Activated CD8-positive, alpha-beta T cell treated with anti-CD3 and anti-CD28 coated beads for 36 hours (primary cell): ENCODE results near the gene ANKS1B. TPM values are rescaled to one million over a fixed set of nuclear protein-coding genes. Genes with fewer than 3 reads are reported as not detected.

Experiments used
- ATAC-seq: fragments of 200-7000 bp; cut with Tn5 transposase; one replicate; pipeline ENCODE4 v1.10.0; 2021; ENCODE audit warnings: mild to moderate bottlenecking, moderate library complexity
- CTCF ChIA-PET: fragments of 350-600 bp; sonication (Branson Sonifier 250); formaldehyde crosslinking; loops from one replicate; lab custom pipeline; 2021; ENCODE audit warnings: antibody characterized with exemption; lab: Charles Lee
- POLR2A ChIA-PET: fragments of 350-600 bp; sonication (Branson Sonifier 250); formaldehyde crosslinking; loops from one replicate; lab custom pipeline; 2021; ENCODE audit warnings: antibody characterized with exemption; lab: Charles Lee
- DNase-seq: peaks from one replicate; pipeline ENCODE4 v3.0.0-alpha.2; 2020
- H3K27ac Mint-ChIP-seq: one replicate; pipeline ENCODE4 v1.8.0; 2021; ENCODE audit warnings: mild to moderate bottlenecking, mixed read lengths
- H3K27me3 Mint-ChIP-seq: one replicate; pipeline ENCODE4 v1.8.0; 2021; ENCODE audit warnings: mixed read lengths
- H3K36me3 Mint-ChIP-seq: one replicate; pipeline ENCODE4 v1.8.0; 2021; ENCODE audit warnings: low read depth, mixed read lengths
- H3K4me1 Mint-ChIP-seq: one replicate; pipeline ENCODE4 v1.8.0; 2021; ENCODE audit warnings: low read depth, mixed read lengths
- H3K4me3 Mint-ChIP-seq: one replicate; pipeline ENCODE4 v1.8.0; 2021; ENCODE audit warnings: mild to moderate bottlenecking, moderate library complexity, mixed read lengths
- H3K9me3 Mint-ChIP-seq: one replicate; pipeline ENCODE4 v1.8.0; 2021; ENCODE audit warnings: mixed read lengths
- intact Hi-C: fragments of 100-400 bp; cut with micrococcal nuclease; formaldehyde crosslinking; loops from one replicate; pipeline ENCODE4 v1.10.0; 2022
- total RNA-seq, 2 experiments: library from RNA; stranded (reverse); gene quantifications; one replicate each; pipeline ENCODE4 v1.2.3, GENCODE V29; 2021
- TF ChIP-seq, protein P1 (sequence below): fragments of 200-600 bp; IDR thresholded peaks from one replicate; pipeline ENCODE4 v1.8.0; 2022; ENCODE audit warnings: antibody characterized with exemption, mild to moderate bottlenecking

ANKS1B gene
- total RNA-seq, 2 experiments from 2014 or later = 0.54 TPM; not detected in 1

DNA sequence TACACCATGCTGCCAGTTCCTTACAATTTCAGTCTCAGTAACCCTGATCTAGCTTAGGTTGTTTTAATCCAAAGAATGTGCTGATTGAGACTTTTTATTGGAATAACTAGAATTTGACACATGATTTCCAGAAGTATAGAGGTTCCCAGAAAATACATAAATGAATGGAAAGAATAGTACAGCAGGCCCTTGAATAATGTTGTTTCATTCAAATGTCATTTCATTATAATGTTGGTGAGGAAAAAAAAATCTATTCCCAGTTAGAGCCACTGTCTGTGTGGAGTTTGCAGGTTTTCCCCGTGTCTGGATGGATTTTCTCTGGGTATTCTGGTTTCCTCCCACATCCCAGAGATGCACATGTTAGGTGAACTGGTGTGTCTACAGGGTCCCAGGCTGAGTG lies 610.7 kb downstream of the ANKS1B start:
- DNase-seq (no peak), ATAC-seq (no peak)
- H3K4me1 Mint-ChIP-seq = no peaks in the 10 kb centered on the region
- no peak overlapping the region for H3K27ac Mint-ChIP-seq
- no peaks in the 10 kb centered on the region for H3K27me3 Mint-ChIP-seq
- ChIA-PET CTCF (no interaction called here), POLR2A (no interaction called here)
- no peaks in the 10 kb centered on the region for H3K9me3 Mint-ChIP-seq
- no peaks in the 10 kb centered on the region for H3K36me3 Mint-ChIP-seq
- intact Hi-C loops = no loop called here
- TF ChIP-seq, protein P1, sequence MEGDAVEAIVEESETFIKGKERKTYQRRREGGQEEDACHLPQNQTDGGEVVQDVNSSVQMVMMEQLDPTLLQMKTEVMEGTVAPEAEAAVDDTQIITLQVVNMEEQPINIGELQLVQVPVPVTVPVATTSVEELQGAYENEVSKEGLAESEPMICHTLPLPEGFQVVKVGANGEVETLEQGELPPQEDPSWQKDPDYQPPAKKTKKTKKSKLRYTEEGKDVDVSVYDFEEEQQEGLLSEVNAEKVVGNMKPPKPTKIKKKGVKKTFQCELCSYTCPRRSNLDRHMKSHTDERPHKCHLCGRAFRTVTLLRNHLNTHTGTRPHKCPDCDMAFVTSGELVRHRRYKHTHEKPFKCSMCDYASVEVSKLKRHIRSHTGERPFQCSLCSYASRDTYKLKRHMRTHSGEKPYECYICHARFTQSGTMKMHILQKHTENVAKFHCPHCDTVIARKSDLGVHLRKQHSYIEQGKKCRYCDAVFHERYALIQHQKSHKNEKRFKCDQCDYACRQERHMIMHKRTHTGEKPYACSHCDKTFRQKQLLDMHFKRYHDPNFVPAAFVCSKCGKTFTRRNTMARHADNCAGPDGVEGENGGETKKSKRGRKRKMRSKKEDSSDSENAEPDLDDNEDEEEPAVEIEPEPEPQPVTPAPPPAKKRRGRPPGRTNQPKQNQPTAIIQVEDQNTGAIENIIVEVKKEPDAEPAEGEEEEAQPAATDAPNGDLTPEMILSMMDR = no peak
- H3K4me3 Mint-ChIP-seq = no peak overlapping the region

DNA sequence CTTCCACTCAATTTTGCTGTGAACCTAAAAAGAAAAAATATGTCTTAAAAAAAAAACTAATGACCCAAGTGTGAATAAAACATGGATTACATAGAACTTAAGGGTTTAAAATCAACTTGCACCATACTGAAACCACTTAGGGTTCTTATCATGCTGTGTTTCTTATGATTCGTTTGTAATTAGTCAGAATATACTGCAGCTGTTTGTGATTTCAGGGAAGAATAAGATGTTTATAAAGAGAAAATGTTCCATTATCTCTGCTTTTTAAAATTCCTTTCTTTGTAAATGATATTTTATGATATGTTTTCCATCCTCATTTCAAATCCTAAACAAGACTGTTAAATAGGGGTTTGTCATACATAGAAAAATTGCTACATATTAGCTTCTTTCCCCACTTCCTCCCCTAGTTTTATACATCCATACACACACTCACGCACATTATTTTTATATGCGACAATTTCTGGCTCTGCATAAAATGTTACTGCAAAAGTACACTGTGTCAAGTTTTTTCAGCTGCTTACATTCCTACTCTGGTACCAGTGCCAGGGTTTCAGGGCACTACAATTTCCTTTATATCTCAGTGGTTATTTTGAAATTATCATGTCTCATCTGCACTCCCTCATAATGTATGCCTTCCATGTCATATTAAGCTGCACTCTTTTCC lies 612.3 kb downstream of the ANKS1B start:
- Mint-ChIP-seq H3K27me3 (no peaks in the 10 kb centered on the region), H3K36me3 (no peaks in the 10 kb centered on the region), H3K4me3 (no peak overlapping the region), H3K9me3 (no peaks in the 10 kb centered on the region), H3K4me1 (no peaks in the 10 kb centered on the region), H3K27ac (no peak overlapping the region)
- DNase-seq = no peak
- no peak for ATAC-seq
- TF ChIP-seq, protein P1 = no peak
- intact Hi-C loops = no loop called here
- POLR2A ChIA-PET = no interaction called here
- CTCF ChIA-PET = no interaction called here

DNA sequence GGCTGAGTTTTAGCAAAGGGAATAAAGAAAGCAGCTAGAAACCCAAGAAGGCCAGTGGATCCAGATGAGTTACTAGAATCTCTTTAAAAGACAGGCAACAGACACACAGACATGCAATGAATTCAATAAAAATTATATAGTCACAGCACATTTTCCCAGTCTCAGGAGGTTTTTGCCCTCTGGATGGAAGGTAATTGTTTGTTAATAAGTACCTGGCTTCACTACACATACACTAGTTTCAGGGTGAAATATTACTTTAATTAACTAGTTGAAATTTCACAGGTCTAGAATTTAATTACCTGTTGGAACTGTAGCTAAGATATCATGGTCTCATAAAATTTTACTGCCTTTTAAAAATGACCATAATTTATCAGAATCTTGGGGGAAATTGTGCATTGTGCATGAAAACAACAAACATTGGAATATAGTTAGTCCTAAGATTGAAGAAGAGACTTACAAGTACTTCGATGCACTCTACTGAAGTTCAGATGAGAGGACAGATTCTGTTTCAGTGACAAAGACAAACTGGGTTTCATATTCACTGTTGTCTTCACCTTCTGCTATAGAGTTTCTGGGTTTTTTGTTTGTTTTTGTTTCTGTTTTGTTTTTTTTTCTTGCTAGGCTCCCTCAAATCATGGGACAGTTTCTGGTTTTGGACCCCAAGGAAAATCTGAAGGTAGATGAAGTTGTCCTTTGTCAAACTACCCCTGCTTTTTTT lies 614.2 kb downstream of the ANKS1B start:
- CTCF ChIA-PET = no interaction called here
- ATAC-seq = no peak
- no peaks in the 10 kb centered on the region for H3K4me1 Mint-ChIP-seq
- intact Hi-C loops = no loop called here
- TF ChIP-seq, protein P1 = no peak
- no peaks in the 10 kb centered on the region for H3K27me3 Mint-ChIP-seq
- H3K27ac Mint-ChIP-seq = no peak overlapping the region
- H3K36me3 Mint-ChIP-seq = no peaks in the 10 kb centered on the region
- no peak for DNase-seq
- POLR2A ChIA-PET = no interaction called here
- no peak overlapping the region for H3K4me3 Mint-ChIP-seq
- no peaks in the 10 kb centered on the region for H3K9me3 Mint-ChIP-seq

DNA sequence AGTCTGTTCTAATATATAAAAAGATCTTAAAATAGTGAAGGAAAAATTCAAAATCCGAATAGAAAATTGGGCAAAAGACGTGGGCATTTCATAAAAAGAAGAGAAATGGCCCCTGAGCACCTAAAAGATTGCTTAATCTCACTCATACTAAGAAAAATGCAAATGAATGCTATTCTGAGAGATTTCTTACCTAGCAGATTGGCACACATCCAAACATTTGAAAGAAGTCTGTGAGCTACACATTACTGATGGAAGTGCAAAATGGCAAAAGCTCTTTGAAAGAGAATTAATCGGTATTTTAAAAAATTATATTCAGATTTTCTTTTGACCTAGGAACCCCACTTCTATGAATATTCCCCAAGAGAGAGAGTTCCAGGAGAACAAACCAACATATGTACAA lies 617.6 kb downstream of the ANKS1B start:
- no peaks in the 10 kb centered on the region for H3K27me3 Mint-ChIP-seq
- no peaks in the 10 kb centered on the region for H3K4me1 Mint-ChIP-seq
- ATAC-seq (no peak), DNase-seq (no peak)
- H3K4me3 Mint-ChIP-seq = no peak overlapping the region
- ChIA-PET CTCF (no interaction called here), POLR2A (no interaction called here)
- no peak overlapping the region for H3K27ac Mint-ChIP-seq
- H3K9me3 Mint-ChIP-seq = no peaks in the 10 kb centered on the region
- H3K36me3 Mint-ChIP-seq = no peaks in the 10 kb centered on the region
- intact Hi-C loops = no loop called here
- TF ChIP-seq, protein P1 = no peak

DNA sequence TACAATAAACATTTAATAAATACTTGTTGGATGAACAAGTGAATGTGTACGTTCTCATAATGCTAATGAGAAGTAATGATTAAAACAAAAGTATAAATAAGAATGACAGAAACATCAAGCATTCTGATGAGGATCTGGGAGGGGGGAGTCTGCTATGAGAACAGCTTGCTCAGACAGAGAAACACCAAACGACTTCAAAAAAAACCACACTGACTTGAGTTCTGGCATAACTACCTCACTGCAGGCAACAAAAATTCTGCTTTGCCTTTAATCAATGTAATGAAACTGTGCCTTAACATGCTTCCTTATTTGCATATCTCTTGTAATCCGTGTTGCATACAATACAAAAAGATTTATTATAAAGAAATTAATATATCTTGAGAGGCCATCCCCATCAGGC lies 632.5 kb downstream of the ANKS1B start:
- H3K4me3 Mint-ChIP-seq = no peak overlapping the region
- H3K9me3 Mint-ChIP-seq = peaks cover 1% of the 10 kb centered on the region
- CTCF ChIA-PET = no interaction called here
- TF ChIP-seq, protein P1 = no peak
- no peaks in the 10 kb centered on the region for H3K4me1 Mint-ChIP-seq
- intact Hi-C loops = no loop called here
- H3K27me3 Mint-ChIP-seq = no peaks in the 10 kb centered on the region
- DNase-seq (no peak), ATAC-seq (no peak)
- no peak overlapping the region for H3K27ac Mint-ChIP-seq
- POLR2A ChIA-PET = no interaction called here
- H3K36me3 Mint-ChIP-seq = no peaks in the 10 kb centered on the region
